HG03066 (cell line): ENCODE data around the gene ZNF544.

ENCODE experiments used
- ATAC-seq: cut with Tn5 transposase; IDR thresholded peaks from one replicate; pipeline ENCODE4 v1.9.1; 2021; ENCODE audit warnings: low read depth; ENCODE audit not compliant: unreplicated experiment

Gene ZNF544

DNA sequence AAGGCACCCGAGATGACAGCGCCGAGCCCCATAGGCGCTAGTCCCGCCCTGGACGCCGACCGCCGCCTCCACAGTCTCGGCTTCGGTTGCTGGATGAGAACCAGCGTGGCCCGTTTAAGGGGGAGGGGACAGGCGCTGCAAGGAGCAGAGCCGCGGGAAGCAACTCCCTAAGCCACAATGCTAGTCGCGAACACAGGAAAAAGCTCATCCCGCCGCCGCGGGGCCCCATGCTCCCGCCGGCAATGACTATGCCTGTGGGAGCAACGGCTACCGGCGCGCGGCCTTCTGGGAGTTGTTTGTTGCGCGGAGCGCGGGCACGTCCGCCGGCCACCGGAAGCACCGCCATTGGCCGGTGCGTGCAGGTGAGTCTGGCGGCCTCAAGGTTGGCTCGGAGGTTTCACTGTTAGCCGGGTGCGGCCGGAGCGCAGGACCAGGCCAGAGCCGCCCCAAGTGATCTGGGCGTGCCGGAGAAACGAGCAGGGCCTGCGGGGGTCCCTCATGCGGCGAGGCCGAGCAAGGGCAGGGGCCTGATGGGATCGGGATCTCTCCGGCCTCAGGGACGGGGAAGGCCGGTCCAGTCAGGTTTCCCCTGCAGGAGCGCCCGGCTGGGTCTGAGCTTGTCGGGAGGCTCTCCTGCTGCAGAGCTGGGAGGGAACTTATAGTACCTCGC lies at the start of gene ZNF544:
Gene ZNF544, plus strand, starts transcription at position 330 of the 670 bp plus-strand sequence. CDS start 15,110 bp downstream, outside the sequence.
- peak; percentile 56 for ATAC-seq

DNA sequence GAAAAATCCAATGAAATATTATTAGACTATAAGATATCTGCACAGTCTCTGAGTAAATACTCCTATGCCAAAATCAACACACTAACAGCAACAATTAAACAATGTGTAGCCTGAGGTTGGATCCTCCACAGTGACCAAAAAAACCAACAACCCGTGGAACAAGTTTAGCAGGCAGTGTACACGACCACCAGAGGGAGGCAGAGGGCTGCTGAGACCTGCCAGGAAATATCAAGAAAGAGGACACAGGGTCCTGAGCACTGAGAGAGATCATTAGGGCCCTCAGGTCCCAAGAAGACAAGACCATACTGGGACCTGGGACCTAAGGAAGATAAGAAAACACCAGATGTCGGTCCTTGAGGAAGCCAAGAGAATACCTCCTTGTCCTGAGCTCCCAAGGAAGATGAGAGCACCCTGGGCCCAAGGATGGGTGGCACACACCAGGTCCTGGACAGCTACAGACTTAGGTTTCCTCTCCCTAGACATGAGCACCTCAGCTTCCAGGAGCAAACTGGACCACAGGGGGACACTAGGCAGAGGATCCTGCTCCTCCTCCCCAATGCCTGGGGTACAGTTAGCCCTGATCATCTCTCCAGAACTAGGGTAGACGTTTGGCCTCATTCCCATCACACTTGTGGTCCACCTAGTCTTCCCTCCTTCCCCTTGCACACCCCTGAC lies 46.7 kb upstream of the ZNF544 start:
- no peak for ATAC-seq

DNA sequence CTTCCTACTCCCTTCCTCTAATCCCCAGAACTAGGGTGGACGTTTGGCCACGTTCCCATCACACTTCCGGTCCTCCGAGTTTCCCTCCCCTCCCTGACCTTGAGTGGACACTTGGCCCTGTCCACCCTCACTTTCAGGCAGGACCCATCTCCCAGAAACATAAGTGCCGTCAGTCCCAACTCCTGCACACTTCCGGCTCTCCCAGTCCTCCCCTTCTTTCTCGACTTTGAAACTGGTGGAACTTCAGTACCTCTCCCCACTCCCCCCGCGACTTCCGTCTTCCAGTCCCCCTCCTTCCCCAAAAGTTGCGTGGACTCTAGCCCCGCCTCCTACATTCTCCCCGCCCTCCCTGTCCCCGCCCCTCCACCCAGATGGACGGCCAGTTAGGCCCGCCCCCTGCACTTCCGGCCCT lies 46.1 kb upstream of the ZNF544 start:
- ATAC-seq: no peak

DNA sequence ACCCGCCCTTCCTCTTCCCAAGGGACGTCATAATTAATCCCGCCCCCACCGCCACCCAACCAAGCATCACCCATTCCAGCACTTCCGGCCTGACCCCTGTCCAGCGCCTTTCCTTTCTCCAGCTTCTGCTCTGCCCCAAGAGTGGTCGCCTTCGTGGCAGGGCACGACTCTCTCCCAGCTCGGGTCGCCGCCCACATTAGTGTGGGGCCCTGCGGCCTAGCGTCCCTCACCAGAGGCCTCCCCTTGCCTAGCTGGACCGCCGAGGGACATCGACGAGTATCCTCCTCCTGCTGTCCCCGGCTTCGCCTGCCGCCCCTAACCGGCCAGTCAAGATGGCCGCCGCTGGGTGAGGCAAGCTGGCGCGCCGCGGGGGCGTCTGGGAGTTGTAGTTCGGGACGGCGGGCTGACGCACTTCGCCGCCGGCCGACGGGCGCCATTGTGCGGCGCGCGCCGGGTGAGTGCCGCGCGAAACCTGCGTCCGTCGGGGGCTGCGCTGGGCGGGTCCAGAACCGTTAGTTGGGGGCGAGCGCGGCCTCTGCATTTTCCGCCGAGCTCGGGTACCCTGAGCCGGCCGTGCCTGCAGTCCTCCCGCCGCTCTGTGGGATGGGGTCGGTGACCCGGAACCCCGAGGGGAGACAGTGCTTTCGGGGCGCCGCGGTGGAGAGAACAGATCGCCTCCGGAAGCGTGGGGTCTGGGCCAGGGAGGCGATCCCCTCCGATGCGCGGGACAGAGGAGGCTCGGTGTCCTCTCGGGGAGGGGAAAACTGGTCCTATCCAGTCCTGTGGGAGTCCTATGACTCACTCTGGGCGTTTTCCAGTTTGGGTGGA lies 45.5 kb upstream of the ZNF544 start, which contains the start of gene ZNF274:
Gene ZNF274, plus strand, starts transcription at position 73 of the 828 bp plus-strand sequence. CDS start 905 bp downstream, outside the sequence.
- ATAC-seq: peak; percentile 85

DNA sequence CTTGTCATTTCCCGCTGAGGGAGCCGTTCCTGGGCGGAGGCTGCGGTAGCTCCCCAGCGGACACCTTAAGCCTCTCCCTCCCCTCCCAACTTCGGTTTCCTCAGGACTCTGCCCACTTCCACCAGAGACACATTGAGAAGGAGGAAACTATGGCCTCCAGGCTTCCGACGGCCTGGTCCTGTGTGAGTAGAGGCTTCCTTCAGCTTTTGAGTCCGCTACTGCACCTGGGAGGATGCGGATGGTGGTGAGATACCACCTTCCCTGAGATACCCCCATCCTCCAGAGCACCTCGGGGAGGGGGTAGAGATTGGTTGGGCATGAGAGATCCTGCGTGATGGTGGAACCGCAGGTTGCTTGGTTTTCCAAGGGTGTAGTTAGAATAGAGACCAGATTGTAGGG lies 44.9 kb upstream of the ZNF544 start:
- ATAC-seq: no peak

DNA sequence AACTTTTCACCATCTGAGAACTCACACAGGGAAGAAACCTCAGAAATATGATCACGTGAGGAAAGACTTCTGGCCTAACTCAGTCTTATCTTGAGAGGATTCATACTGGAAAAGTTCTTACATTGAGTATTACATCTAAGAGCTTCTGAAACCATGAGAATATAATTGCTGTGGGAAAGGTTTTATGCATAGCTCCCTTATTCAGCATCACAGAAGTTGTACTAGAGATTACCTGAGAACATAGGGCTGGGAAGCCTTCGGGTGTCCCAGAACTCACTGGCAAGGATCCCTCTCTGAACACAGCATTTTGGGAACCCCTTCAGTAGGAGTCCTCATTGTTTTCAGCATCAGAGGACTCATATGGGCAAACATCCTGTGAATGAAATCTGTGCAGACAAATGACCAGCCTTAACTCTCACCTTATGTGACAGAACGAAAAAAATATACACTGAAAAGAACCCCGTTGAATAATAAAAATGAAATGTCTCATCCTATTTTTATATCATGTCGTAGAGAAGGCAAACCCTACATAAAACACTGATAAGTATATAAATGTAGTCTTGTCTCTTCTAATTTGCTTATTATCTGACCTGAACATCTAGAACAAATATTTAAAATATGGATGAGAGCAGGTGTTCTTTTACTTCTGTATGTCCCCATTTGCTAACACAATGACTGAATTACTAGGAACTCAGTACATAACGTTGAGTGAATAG lies 31.7 kb upstream of the ZNF544 start:
- ATAC-seq: no peak

DNA sequence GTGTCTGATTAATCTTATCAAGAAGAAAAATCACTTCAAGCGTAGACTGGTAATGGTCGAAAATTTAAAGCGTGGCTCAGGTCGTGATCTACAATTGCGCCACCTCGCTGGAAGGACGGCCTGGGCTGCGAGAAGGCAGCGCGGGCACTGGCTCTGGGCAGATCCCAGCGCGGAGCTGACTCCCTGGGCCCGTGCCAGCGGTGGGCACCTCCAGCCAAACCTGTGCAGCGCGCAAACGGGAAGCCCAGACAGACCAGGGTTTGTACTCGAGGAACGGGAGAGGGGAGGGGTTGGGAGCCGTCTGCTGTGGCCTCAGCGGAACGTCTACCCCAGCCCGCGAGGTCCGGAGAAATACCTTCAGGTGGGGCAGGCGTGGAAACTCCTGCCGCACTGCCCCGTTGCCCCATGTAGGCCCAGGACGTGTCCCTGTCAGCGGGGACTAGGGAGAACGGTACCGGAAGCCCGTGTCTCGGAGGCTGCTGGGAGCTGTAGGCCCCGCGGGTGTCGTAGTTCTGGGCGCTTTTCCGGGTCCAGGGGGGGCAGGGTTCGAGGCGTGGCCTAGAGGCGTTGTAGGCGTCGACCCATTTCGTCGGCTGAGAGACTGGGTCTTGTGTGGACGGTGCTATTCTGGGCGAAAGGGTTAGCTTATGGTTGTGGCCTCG lies 24.8 kb upstream of the ZNF544 start:
- no peak for ATAC-seq

DNA sequence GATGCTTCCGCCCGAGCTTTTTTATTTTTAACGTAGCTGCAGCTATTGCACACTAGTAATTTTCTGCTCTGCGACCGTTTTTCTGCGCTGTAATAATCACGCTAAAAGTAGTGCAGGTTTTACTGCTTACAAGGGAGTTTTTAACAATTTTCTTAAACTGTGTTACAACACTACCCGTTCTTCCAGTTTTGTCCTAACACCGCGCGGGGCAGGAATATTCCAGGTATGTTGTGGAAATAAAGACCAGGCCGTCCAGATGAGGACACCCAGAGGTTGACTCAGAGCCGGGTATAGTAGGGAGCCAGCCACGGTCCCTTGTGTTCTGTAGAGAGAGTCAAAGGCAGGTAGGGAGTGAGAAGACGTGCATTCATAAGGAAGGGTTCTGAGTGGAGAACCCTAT lies 24.1 kb upstream of the ZNF544 start:
- no peak for ATAC-seq

DNA sequence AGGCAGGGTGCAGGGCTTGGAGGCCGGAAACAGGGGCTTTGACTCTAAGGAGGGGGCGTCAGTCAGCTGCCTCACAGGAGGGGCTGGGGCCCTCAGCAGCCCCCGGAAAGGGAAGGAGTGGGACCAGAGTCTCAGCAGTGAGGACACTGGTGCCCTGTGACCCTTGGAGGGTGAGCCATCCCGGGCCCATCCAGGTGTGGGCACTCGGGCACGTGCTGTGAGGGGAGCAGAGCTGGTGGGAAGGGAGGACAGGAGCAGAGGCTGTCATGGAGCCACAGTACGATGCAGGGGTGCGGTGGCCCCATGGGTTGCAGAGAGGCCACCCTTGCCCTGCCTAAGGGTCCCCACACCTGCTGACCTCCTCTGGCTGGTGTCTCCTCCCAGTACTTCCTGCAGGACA lies 19.1 kb upstream of the ZNF544 start:
- ATAC-seq: no peak

DNA sequence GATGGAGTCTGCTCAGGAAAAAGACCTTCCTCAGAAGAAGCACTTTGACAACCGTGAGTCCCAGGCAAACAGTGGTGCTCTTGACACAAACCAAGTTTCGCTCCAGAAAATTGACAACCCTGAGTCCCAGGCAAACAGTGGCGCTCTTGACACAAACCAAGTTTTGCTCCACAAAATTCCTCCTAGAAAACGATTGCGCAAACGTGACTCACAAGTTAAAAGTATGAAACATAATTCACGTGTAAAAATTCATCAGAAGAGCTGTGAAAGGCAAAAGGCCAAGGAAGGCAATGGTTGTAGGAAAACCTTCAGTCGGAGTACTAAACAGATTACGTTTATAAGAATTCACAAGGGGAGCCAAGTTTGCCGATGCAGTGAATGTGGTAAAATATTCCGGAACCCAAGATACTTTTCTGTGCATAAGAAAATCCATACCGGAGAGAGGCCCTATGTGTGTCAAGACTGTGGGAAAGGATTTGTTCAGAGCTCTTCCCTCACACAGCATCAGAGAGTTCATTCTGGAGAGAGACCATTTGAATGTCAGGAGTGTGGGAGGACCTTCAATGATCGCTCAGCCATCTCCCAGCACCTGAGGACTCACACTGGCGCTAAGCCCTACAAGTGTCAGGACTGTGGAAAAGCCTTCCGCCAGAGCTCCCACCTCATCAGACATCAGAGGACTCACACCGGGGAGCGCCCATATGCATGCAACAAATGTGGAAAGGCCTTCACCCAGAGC lies 16.2 kb upstream of the ZNF544 start:
- ATAC-seq: no peak

DNA sequence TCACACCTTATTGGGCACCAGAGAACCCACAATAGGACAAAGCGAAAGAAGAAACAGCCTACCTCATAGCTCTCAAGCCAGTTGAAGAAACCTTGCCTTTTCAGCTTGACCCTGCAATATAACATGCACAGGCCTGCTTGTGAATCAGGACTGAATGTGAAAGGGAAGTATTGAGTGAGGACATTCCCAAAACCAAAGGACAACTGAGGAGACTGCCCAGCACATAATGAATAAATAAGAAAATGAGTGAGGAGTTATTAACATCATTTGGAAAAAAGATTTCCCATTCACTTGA lies 15.7 kb upstream of the ZNF544 start:
- ATAC-seq: no peak

DNA sequence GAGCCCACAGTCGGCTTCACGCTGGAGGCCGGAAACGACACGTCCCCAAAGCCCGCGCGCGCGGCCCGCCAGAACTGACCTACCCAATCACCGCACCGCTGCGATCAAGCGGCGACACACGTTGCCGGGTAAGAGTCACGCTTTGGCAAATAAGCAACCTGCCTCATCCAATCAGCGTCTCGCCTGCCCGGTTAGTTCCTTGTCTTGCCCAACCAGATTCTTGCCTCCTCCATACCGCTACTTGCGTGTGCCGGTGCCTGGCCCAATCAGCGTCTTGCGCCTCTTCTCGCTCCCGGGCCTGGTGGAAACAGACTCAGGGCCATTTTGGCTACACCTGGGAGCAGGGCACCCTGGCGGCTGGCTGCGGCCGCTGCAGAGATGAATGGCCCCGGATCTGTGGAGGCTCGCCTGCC lies 11.6 kb upstream of the ZNF544 start:
- no peak for ATAC-seq

DNA sequence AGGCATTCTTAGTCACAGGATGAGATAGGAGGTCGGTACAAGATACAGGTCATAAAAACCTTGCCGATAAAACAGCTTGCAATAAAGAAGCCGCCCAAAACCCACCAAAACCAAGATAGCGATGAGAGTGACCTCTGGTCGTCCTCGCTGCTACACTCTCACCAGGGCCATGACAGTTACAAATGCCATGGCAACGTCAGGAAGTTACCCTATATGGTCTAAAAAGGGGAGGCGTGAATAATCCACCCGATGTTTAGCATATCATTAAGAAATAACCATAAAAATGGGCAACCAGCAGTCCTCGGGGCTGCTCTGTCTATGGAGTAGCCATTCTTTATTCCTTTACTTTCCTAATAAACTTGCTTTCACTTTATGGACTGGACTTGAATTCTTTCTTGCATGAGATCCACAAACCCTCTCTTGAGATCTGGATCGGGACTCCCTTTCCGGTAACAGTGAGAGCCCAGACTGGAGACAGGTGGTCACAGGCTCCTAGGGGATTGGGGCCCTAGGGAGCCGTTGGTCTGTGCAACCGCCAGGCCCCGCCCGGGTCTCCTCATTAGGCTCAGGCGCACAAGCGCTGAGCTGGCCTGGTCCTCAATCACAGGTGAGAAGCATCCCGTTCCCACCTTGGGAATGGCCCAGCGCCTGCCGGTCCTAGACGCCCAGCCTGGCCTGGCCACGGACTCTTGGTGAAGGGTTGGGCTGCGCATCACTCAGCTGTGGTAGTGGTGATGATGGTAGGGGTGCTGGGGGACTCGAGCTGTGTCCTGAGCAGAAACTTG lies 10.9 kb upstream of the ZNF544 start:
- no peak for ATAC-seq

DNA sequence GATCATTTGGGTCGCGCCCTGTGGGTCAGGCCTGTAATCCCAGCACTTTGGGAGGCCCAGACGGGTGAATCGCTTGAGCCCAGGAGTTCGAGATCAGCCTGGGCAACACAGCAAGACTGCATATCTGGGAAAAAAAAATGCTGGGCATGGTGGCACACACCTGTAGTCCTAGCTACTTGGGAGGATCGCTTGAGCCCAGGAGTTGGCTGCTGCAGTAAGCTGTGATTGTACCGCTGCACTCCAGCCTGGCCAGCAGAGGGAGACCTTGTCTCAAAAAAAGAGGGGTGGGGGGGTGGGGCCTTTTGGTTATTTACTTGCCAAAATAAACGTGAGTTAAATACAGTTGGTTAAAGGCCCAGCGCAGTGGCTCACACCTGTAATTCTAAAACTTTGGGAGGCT lies 9.8 kb upstream of the ZNF544 start:
- no peak for ATAC-seq

DNA sequence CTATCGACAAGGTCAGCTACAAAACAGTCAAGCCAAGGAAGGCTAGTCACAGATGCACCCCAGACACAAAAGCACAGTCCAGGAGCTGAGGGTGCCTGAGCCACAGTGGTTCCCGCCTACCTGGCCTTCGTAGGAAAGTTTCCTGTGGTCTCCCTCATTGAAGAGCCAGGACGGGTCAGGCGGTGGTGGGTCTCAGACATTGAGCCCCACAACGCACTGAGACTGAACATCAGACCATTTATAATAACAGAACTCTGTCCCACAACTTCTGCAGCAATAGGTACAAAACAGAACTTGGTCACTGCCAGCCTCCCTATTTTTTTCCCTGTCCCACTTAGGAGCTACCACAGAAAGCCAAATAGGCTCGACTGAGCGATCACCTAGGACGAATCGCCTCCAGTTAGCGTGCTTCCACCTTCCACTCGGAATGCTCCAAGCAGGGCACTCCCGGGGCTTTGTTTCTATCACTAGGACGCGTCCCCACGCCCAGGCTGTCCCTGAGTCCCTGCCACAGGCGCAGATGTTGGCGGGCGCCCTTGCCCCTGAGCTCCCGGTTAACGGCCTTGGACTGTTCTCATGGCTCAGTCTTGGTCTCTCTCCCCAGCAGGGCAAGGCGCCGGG lies 640 bp upstream of the ZNF544 start:
- no peak for ATAC-seq

DNA sequence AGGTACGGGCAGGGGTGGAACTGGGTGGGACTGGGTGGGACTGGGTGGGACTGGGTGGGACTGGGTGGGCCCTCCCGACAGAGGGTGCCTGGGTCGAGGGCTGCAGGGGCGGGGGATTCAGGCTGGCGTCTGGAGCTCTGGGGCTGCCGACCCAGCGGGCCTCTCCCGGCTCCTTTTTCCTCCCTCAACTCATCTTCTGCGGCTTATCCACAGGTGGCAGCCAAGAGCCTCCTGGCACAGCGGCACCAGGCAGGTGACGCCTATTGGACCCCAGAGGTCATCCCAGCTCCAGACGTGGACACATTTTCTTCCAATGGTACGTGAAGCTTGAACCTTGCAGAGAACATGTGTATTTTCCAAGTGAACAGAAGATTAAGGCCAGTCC lies 533 bp downstream of the ZNF544 start:
- ATAC-seq: no peak

DNA sequence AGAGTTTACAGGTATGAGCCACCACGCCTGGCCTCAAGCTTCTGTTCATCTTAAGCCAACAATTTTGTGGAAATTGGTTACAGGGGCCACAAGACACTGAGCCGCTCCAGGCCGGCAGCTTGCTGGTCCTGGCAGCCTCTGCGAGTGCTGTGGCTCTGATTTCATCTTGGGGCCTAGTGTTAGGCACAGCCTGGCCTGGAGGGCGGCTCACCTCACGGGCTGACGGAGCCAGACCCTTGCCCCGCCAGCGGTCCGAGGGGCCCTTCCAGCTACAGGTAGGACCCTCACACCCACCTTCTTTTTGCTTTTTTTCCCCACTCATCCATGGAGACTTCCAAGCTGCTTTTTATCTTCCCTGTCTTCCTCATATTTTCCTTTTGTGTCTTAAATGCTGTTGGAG lies 8.6 kb downstream of the ZNF544 start:
- no peak for ATAC-seq

DNA sequence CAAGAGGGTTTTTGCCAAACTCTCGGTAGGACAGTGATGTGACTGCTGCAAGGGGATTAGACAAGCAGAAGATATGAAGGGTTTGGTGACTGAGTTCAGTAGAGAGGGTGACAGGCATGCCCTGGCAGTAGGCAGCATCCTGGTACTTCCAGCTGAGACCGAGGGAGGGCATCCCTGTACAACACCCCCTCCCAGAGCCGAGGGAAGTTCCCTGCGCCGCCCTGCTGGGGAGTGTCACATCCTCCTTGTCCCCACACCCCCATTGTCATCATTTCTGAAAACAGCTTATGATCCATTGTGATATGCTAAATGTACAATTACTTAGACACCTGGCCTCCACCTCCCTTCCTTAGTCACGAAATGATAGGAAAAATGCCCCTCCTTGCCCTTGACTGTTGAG lies 14.6 kb downstream of the ZNF544 start:
- ATAC-seq: no peak

DNA sequence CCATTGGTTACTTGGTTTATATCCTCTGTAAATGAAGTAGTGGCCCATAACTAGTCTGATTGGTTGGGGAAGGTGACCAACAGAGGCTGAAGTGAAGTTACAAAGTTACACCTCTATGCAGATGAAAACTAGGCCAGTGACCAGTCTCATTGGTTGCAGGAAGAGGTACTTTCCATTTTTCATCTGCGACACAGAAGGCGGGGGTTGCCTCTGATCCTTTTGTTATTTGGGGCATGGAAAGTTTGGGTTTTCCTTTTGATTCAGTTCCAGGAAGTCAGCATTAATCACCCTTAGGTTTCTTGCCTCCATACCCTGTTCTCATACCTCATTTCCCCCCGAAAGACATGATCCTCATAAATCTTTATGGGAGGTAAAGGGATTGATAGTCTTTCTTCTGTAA lies 20.2 kb downstream of the ZNF544 start:
- no peak for ATAC-seq
